ENCODE measurements around the gene PCGF3.

PCGF3 gene

DNA sequence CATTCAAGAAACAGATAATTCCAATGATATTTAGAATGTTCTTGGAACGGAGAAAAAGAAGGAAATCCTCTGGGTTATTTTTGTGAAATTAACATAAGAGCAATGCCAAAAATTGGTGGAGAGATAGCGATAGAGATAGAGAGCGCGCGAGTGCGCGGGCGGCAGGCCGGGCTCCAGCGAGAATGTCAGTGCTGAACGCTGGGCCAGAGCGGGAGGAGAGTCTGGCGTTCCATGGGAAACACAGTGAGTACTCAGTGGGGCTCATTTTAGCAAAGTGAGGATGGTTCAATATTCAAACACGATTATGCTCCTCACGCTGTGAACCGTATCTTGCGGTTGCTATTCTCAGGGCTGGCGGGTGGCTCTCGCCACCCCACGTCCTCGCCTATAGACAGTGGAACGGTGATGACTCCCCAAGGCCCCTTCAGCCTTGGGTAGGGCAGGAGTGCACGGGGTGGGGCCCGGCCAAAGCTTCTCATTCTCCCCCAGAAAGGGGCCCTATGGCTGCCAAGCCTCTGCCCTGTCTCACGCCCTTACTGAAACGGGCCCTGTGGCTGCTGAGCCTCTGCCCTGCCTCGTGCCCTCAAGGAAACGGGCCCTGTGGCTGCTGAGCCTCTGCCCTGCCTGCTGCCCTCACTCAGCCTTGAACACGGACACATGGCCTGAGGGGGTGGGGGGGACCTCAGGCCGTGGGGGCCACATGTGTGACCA, 103.4 kb downstream of the PCGF3 start:
- DNase-seq = no peak

DNA sequence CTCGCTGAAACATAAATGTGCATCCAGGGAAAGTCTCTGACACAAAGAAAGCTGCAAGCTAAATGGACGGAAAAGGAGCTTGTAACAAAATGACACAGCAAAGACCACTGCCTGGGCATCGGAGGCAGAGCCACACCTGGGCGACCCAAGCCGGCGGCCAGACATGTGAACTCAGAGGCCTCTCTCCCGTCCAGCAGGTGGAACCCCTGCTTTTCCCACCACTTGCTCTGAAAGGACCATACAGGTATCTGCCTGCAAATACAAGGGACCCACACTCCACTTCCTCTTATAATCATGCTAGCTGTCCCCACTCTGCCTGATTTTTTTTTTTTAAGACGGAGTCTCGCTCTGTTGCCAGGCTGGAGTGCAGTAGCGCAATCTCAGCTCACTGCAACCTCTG, 108.3 kb downstream of the PCGF3 start:
- DNase-seq = no peak

DNA sequence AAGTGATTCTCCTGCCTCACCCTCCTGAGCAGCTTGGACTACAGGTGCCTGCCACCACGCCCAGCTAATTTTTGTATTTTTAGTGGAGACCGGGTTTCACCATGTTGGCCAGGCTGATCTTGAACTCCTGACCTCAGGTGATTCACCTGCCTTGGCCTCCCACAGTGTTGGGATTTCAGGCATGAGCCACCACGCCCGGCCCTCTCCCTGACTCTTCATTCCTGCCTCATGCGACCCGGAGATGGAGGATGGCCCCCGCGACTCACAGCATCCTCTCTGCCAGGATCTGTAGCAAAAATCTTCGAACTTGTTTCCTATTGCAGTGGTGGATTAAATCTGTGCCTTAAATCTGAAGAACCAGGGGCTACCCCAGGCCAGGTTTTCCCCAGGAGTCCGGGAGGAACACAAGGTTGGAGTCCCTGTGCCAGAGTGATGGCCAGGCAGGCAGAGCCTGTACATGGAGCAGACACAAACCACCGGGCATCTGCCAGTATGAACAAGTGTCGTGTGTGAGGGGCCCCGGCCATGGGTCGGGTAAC, 108.7 kb downstream of the PCGF3 start:
- DNase-seq = no peak

DNA sequence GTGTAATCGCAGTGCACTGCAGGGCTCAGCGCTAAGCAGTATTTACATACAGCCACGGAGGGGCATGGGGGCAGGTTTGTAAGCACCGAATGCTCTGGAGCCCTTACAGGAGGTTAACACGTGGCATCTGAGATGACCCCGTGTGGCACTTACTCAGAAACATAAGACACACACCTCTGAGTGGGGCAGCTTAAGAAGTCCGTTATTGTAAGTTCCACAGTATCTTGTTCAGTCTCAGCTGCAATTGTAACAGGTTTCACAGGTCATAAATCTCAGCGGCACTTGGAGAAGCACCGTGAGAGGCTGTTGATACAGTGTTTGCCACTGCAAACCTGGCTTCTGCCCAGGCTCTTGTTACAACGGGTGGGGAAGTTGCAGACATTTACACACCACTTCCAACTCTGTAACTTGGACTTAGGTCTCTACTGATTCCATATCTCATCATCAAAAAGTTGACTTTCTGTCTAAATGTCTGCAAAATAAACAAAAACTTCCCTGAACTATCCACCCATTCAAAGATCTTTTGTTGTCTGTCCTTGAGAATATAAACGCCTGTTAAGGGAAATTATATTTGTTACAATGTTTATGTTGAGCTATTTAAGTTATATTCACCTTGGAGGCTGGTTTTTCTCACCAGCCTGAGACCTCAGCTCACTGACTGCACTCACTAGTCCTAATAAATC, 110.0 kb downstream of the PCGF3 start:
- DNase-seq = no peak

DNA sequence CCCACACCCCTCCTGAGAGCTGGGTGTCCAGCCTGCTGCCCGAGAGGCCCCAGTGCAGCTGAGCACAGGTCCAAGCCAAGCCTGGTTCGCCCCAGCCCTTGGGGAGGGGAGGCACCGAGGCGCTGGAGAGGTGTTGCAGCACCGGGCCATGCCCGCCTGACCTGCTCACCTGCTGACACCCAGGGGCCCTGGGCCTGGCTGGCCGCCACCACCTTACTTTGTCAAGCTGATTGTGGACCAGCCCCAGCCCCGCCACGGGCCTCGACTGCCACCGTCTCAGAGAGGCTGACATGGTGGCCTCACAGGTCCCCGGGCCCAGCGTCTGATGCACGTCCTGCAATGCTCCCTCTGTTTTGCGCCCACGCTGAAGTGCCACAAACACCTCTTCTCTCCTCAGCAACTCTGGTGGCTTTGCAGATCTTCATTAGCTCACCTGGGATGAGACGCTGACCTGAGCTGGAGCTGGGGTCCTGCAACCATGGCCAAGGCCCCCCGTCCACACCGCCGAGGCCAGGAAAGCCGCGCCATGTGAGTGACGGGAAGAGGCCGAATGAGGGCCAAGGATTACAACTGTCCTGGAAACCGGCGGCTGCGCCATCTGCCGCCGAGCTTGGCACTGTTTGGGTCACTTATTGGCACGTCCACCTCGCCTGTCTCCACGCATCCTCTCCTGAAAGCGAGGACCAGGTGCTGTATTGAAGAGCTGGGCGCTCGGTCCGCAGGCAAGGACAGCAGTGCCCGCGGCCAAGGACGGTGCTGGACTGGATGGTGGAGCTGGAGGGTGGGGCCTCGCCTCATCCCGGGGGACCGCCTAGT, 112.7 kb downstream of the PCGF3 start:
- no peak for DNase-seq

DNA sequence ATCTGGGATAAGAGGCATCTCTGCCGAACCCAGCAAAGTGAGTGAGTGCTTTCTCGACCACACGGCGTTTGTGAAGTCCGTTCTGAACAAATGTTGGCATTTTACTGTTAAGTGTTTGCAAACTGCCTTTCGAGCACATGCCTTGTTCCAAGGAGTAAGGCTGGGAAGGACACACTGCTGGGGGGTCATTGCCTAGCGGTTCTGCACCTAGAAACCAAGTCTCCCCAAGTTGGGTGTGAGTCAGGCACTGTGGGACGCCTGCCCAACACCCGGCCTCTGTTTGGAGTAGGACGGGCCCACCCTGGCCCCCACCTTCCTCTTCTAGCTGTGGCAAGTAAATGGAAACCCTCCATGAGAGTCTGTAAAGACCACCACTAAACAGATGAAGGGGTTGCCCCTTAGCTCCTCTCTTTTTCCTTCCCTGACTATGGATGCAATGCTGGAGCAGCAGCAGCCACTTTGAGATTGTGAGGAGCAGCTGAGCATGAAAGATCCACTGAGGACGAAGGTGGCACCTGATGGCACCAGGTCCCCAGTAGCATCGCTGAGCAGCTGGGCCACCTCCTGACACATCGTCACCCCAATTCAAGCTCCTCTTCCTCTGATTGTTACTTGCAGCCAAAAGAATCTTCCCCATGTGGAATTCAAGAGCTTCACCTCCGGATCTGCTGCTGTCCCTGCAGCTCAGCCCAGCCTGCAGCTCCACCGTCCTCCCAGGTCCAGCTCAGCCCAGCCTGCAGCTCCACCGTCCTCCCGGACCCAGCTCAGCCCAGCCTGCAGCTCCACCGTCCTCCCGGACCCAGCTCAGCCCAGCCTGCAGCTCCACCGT, 114.0 kb downstream of the PCGF3 start:
- no peak for DNase-seq
